Pons (tissue), 1 donor: ENCODE results near the gene PIK3C3.

ENCODE experiments used
- DNase-seq: peaks from one replicate; pipeline ENCODE4 v3.0.0-alpha.2; 2016; ENCODE audit warnings: low spot score

Gene PIK3C3

GRCh38 chr18:41954827-41955613 is at the start of gene PIK3C3:
PIK3C3 (plus strand) TSS chr18:41955234; CDS start chr18:41955292, 58 bp downstream.
- peak; percentile 97 for DNase-seq

GRCh38 chr18:41905786-41906527 is 49.1 kb upstream of the PIK3C3 start:
- DNase-seq = no peak

- peak; percentile 54 for DNase-seq
Observed at GRCh38 chr18:41906528-41907146, 48.4 kb upstream of the PIK3C3 start.

- no peak for DNase-seq
Observed at GRCh38 chr18:41917181-41917580, 37.9 kb upstream of the PIK3C3 start.

GRCh38 chr18:41921770-41922169 is 33.3 kb upstream of the PIK3C3 start:
- no peak for DNase-seq

- DNase-seq = no peak
Observed at GRCh38 chr18:41922176-41922575, 32.9 kb upstream of the PIK3C3 start.

GRCh38 chr18:41922841-41923240 is 32.2 kb upstream of the PIK3C3 start:
- no peak for DNase-seq

- DNase-seq = no peak
Observed at GRCh38 chr18:41923446-41923845, 31.6 kb upstream of the PIK3C3 start.

- no peak for DNase-seq
Observed at GRCh38 chr18:41928581-41928980, 26.5 kb upstream of the PIK3C3 start.

GRCh38 chr18:41932899-41933298 is 22.1 kb upstream of the PIK3C3 start:
- no peak for DNase-seq

- no peak for DNase-seq
Observed at GRCh38 chr18:41933778-41934177, 21.3 kb upstream of the PIK3C3 start.

- no peak for DNase-seq
Observed at GRCh38 chr18:41936471-41937134, 18.4 kb upstream of the PIK3C3 start.

- no peak for DNase-seq
Observed at GRCh38 chr18:41938445-41938844, 16.6 kb upstream of the PIK3C3 start.

GRCh38 chr18:41939326-41939725 is 15.7 kb upstream of the PIK3C3 start:
- no peak for DNase-seq

- DNase-seq = no peak
Observed at GRCh38 chr18:41940506-41941215, 14.4 kb upstream of the PIK3C3 start.

- no peak for DNase-seq
Observed at GRCh38 chr18:41942254-41942653, 12.8 kb upstream of the PIK3C3 start.

GRCh38 chr18:41948544-41949110 is 6.4 kb upstream of the PIK3C3 start:
- no peak for DNase-seq

GRCh38 chr18:41949206-41949920 is 5.7 kb upstream of the PIK3C3 start:
- no peak for DNase-seq

GRCh38 chr18:41955688-41956087 is 654 bp downstream of the PIK3C3 start:
- DNase-seq = no peak

GRCh38 chr18:41959045-41959444 is 4.0 kb downstream of the PIK3C3 start:
- no peak for DNase-seq
